Raji (cell line): ENCODE measurements around the gene MC5R.

Source experiments
- POLR2A ChIP-seq: IDR thresholded peaks from 2 replicates; pipeline ENCODE4 v1.6.1; 2011; ENCODE audit warnings: low read depth, low read length, control low read depth; ENCODE audit not compliant: insufficient read depth

The MC5R gene

GRCh38 chr18:13823707-13824395, at the start of gene MC5R:
Gene MC5R, plus strand, starts transcription at chr18:13824149. Its CDS starts 1,617 bp downstream, at chr18:13825766.
- no peak for TF ChIP-seq POLR2A

GRCh38 chr18:13775058-13775457, 48.9 kb upstream of the MC5R start:
- no peak for TF ChIP-seq POLR2A

GRCh38 chr18:13791181-13791580, 32.8 kb upstream of the MC5R start:
- TF ChIP-seq POLR2A = no peak

- no peak for TF ChIP-seq POLR2A
Measured at GRCh38 chr18:13793819-13794218, 30.1 kb upstream of the MC5R start.

- TF ChIP-seq POLR2A = no peak
Measured at GRCh38 chr18:13796515-13796914, 27.4 kb upstream of the MC5R start.

- TF ChIP-seq POLR2A = no peak
Measured at GRCh38 chr18:13797157-13797611, 26.8 kb upstream of the MC5R start.

GRCh38 chr18:13799396-13799795, 24.6 kb upstream of the MC5R start:
- no peak for TF ChIP-seq POLR2A

GRCh38 chr18:13800505-13801259, 23.3 kb upstream of the MC5R start:
- TF ChIP-seq POLR2A = no peak

- no peak for TF ChIP-seq POLR2A
Measured at GRCh38 chr18:13801260-13801601, 22.7 kb upstream of the MC5R start.

GRCh38 chr18:13804305-13804704, 19.6 kb upstream of the MC5R start:
- TF ChIP-seq POLR2A = no peak

GRCh38 chr18:13808294-13809042, 15.5 kb upstream of the MC5R start:
- TF ChIP-seq POLR2A = no peak

GRCh38 chr18:13809043-13809430, 14.9 kb upstream of the MC5R start:
- TF ChIP-seq POLR2A = no peak

GRCh38 chr18:13809531-13810255, 14.3 kb upstream of the MC5R start:
- no peak for TF ChIP-seq POLR2A

GRCh38 chr18:13810950-13811485, 12.9 kb upstream of the MC5R start:
- no peak for TF ChIP-seq POLR2A

GRCh38 chr18:13811993-13812392, 12.0 kb upstream of the MC5R start:
- no peak for TF ChIP-seq POLR2A
